ENCODE data around the gene CENPU. TPM values are rescaled to one million over a fixed set of nuclear protein-coding genes. Genes with fewer than 3 reads are reported as not detected.
A peak's percentile ranks its signal among the peaks of the same experiment; 100 is the strongest.
"Not testable (repeated sequence)": the region's sequence is repeated elsewhere in the genome, so short reads cannot be mapped to it uniquely, and the experiment has no call there.

Gene CENPU
- total RNA-seq: 1 to 10 TPM in 1 of 4 donors, under 1 TPM in 3; 0.34 to 1.3 (median 0.74) TPM

GRCh38 chr4:184733654-184734524 is at the start of gene CENPU:
TSS of gene CENPU (minus strand) at chr4:184734096. CDS start at chr4:184734062, 34 bp downstream.
- under 1% methylated on average over 22 of the region's 69 CpGs for WGBS

GRCh38 chr4:184782731-184783373 is 49.0 kb upstream of the CENPU start:
- peaks cover 11 to 91% (median 66%) of the 10 kb centered on the region in 4 donors for H3K36me3 ChIP-seq
- no peaks in the 10 kb centered on the region for H3K9me3 ChIP-seq
- DNase-seq (ENCODE audit: extremely low spot score): no peak
- H3K4me3 ChIP-seq: no peak overlapping the region
- intact Hi-C loops (cut with DNase I): no loop called here
- WGBS: 46% methylated on average over 13 of the region's 17 CpGs
- H3K4me1 ChIP-seq: no peaks in the 10 kb centered on the region
- no peaks in the 10 kb centered on the region for H3K27me3 ChIP-seq
- no peak overlapping the region for H3K27ac ChIP-seq (replicated peaks in 1 of 4)
- no peak for TF ChIP-seq CTCF (IDR thresholded peaks at IDR 0.05)
- TF ChIP-seq POLR2A (IDR thresholded peaks at IDR 0.05; ENCODE audit: low read depth): no peak
- TF ChIP-seq EP300 (IDR thresholded peaks at IDR 0.05): no peak
- no peak for TF ChIP-seq POLR2AphosphoS5 (IDR thresholded peaks at IDR 0.05)

More at GRCh38 chr4:184733654-184734524, at the start of gene CENPU:
- TF ChIP-seq CTCF (IDR thresholded peaks at IDR 0.05) (peak in 1 of 3 experiments; percentile 41), POLR2A (IDR thresholded peaks at IDR 0.05; ENCODE audit: low read depth) (peak; percentile 70), POLR2AphosphoS5 (IDR thresholded peaks at IDR 0.05) (peak; percentile 77 to 89), EP300 (IDR thresholded peaks at IDR 0.05) (no peak)
- no peaks in the 10 kb centered on the region for H3K36me3 ChIP-seq
- H3K27me3 ChIP-seq: peaks cover 0 to 4% (median 0%) of the 10 kb centered on the region in 4 donors
- peak; percentile 97 for DNase-seq (ENCODE audit: extremely low spot score)
- H3K9me3 ChIP-seq: no peaks in the 10 kb centered on the region
- peak within 1 kb of the TSS; percentile 61 to 73 (median 69) for H3K27ac ChIP-seq (replicated peaks in 1 of 4)
- intact Hi-C loops (cut with DNase I): loop anchor here (5.0 kb wide), 1 partner anchor 82 kb away; no protein-coding TSS in a partner anchor
- peak within 1 kb of the TSS; percentile 73 to 87 (median 80) for H3K4me3 ChIP-seq
- peaks cover 11 to 19% (median 18%) of the 10 kb centered on the region in 4 donors for H3K4me1 ChIP-seq

GRCh38 chr4:184779160-184779559 is 45.3 kb upstream of the CENPU start:
- intact Hi-C loops (cut with DNase I); DNase-seq (ENCODE audit: extremely low spot score); H3K27ac ChIP-seq (replicated peaks in 1 of 4); H3K4me1 ChIP-seq; H3K27me3 ChIP-seq; H3K4me3 ChIP-seq; H3K9me3 ChIP-seq: not testable (repeated sequence)
- 94% methylated on average over 4 of the region's 4 CpGs for WGBS
- H3K36me3 ChIP-seq: peaks cover 0 to 85% (median 57%) of the 10 kb centered on the region in 4 donors

- no peak for DNase-seq (ENCODE audit: extremely low spot score)
- Histone ChIP-seq H3K27ac (replicated peaks in 1 of 4) (no peak overlapping the region), H3K27me3 (no peaks in the 10 kb centered on the region), H3K36me3 (peaks cover 0 to 85% (median 55%) of the 10 kb centered on the region in 4 donors), H3K4me3 (no peak overlapping the region), H3K9me3 (no peaks in the 10 kb centered on the region), H3K4me1 (peaks cover 0 to 3% (median 0%) of the 10 kb centered on the region in 4 donors)
- TF ChIP-seq CTCF (IDR thresholded peaks at IDR 0.05) (no peak), POLR2A (IDR thresholded peaks at IDR 0.05; ENCODE audit: low read depth) (no peak)
- intact Hi-C loops (cut with DNase I): no loop called here
- WGBS: 82% methylated on average over 8 of the region's 8 CpGs
Measured at GRCh38 chr4:184778325-184778724, 44.4 kb upstream of the CENPU start.

GRCh38 chr4:184776821-184777220 is 42.9 kb upstream of the CENPU start:
- no peak overlapping the region for H3K4me3 ChIP-seq
- WGBS: 91% methylated on average over 5 of the region's 5 CpGs
- intact Hi-C loops (cut with DNase I): no loop called here
- H3K36me3 ChIP-seq: peaks cover 4 to 87% (median 54%) of the 10 kb centered on the region in 4 donors
- no peaks in the 10 kb centered on the region for H3K9me3 ChIP-seq
- no peaks in the 10 kb centered on the region for H3K27me3 ChIP-seq
- no peak overlapping the region for H3K27ac ChIP-seq (replicated peaks in 1 of 4)
- no peak for DNase-seq (ENCODE audit: extremely low spot score)
- TF ChIP-seq CTCF (IDR thresholded peaks at IDR 0.05) (no peak), POLR2AphosphoS5 (IDR thresholded peaks at IDR 0.05) (no peak), POLR2A (IDR thresholded peaks at IDR 0.05; ENCODE audit: low read depth) (no peak)
- H3K4me1 ChIP-seq: peaks cover 0 to 3% (median 0%) of the 10 kb centered on the region in 4 donors

Data from esophagus muscularis mucosa (tissue), 4 donors.